NCI-H226 (cell line): ENCODE measurements around the gene SETD3.

Experiments
- DNase-seq: peaks from one replicate; pipeline ENCODE4 v3.0.0-alpha.2; 2015

SETD3 gene

GRCh38 chr14:99451234-99451633 is 29.4 kb downstream of the SETD3 start:
- DNase-seq = no peak

DNA sequence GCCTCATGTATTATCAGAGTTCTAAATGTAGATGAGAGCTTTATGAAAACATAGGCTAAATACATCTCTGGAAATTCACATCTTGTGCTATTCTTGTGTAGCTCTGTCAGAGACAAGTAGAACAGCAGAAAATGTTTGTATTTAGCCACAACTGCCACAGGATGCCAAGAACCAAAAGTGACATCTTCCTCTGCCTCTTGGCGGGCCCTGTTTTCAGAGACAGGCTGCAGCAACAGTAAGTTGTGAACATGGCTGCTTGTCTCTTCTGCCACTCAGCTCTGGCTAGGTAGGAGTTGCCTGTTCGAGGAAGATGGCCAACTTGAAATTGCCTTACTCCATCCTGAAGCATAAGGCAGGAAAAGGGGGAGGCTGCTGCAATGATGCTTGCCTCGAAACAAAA is 30.4 kb downstream of the SETD3 start:
- no peak for DNase-seq

- no peak for DNase-seq
These were observed 32.9 kb downstream of the SETD3 start for GRCh38 chr14:99447739-99448138.

DNA sequence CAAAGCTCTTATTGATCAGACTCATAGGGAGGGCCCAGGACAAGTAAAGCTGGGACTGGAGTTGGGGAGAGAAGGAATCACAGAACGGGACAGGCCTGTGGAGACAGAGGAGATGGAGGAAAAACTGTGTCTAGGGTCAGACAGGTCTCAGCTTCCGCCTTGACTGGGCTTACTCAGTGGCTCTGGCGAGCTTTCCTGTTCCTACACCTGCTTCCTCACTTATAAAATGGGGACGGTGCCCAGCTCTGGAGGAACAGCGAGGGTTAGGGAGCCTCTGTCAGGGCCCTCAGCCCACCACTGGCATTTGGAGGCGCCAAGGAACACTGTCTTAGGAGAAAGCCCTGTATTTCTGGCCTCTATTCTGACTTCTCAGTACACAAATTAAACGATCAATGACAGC is 34.7 kb downstream of the SETD3 start:
- DNase-seq = no peak

DNA sequence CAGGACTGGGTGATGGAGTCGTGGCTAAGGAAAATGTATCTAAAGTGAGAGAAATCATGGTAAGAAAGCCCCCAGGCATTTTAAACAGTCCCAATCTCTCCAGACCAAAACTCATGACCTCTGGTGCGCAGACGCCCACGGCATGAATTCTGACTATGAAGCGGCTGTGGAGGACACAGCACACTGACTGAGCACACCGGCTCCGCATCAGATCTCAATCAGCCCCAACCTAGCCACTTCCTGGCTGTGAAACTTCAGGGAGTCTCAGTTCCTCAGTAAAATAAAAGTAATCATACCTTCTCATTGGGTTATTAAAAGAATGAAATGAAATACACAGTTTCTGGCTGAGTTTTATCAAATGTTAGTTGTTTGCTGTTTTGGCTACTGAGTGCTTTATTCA is 38.7 kb downstream of the SETD3 start:
- no peak for DNase-seq

- DNase-seq = no peak
These were observed 39.3 kb downstream of the SETD3 start for GRCh38 chr14:99441157-99441870.

DNA sequence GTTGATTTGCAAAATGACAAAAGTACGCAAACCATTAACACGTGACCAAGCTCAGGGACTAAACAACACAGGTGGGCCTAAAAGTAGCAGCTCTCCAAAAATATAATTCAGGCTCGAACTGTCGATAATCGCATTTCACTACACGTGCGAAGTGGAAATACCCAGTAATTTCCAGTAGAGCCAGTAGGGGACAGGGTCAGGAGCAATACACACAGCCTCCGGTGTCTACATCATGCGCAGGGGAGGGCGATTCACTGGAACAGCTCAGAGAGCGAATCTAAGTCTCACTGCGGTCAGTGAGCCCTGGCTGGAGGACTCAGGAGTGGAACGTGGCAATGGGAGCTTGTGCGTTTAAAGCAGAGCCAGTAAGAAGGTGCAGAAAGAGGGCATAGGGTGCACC is 40.4 kb downstream of the SETD3 start:
- DNase-seq = no peak

- DNase-seq = no peak
These were observed 43.0 kb downstream of the SETD3 start for GRCh38 chr14:99437706-99438105.

DNA sequence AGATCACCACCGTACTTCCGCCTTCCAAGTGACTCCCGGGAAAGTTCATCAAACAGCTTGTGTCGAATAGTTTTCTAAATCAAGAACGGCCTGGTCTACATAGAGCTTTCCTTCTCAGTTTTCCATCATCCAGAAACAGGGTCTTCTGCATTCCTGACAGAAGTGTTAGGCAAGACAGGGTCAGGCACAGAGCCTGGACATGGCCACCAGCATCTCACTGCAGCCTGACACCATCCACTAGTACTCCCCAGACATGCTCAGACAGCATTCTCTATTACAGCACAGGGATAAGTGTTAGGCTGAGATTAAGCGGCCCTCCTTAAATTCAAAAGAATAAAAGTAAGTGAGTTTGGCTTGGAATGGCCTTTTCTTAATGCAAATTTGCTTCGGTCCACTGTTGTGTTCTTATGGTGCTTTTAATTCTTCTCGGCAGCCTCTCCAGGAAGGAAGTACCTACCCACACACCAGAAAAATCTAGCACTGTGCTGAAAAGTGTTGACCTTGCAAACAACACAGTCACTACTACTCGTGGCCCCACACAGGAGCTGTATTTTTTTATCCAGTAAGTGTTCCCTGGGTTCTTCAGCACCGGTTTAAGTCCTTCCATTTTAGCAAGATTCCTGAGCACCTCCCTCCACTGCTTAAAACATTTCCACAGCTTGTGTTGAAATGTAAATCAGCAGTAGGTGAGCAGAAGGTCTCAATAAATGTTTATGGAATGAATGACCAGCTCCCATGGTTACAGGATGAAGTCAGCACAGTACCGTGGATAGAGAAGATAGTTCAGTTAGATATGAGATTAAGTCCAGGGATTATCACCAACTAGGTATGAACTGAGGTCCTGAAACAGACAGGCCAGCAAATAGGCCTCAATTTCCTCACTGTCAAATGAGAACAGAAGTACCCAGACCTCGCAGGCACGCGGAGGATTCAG is 44.1 kb downstream of the SETD3 start:
- DNase-seq = peak; percentile 12

DNA sequence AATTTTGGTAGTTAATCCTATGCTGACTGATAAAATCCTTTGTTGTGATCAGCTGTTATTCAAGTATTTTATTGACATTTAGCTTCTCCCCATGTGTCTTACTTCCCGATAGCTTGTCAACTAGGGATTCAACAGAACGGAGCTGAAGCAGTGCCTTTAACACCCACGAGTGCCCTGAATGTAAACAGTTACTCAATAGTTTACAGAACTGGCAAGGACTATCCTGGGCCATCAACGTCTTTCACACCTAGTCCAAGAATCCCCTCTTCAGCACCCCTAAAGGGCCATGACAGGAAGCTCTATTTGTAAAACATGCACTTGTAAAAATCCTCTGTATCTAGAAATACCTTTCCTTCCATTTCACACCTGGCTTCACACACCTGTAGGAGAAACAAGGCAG is 45.3 kb downstream of the SETD3 start:
- DNase-seq = no peak

- DNase-seq = no peak
These were observed 48.2 kb downstream of the SETD3 start for GRCh38 chr14:99432485-99432884.

DNA sequence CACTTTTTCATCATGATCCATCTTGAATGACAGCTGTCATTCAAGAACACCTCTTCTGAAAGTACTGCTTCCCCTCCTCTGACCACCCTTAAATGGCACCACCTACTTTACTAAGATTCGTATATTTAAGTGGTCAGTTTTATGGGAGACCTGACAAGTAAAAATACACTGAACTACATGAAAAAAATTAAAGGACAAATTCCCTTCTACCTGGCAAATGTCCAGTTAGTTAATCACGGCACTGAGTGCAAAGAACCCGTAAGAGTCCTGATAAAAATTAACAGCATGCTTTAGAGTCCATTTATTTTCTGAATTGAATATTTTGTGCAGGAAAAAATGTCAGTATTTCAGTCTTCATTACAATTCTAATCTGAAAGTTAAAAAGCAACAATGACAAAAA is 48.7 kb downstream of the SETD3 start:
- no peak for DNase-seq

- peak; percentile 37 for DNase-seq
These were observed 50.2 kb downstream of the SETD3 start for GRCh38 chr14:99430491-99430890.

DNA sequence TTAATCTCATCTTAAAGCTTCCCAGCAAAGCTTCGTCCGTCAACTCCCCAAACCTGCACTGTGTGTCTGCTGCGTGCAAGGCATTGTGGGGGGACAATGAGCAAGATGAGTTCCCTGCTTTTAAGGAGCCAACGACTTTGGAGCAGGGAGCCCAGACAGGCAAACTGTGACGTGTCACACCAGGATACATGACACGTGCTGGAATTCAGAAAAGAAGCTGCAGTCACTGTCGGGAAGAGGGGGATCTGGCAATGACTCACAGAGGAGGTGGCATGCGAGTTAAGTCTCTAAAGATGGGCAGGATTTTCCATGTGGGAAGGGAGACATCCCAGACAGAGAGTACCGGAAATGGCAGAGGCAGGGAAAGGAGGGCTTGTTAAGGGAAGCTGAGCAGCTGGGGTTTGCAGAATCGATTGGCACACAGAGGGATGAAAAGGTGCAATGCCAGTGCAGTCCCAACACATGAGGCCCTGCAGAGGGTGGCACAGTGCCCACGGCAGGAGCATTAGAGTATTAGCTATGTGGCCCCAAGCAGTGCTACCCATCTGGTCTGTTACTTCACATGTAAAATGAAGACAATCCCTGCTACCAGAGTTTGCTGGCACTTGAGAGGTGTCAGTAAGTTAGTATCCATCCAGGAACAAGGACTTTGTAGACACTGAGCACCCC is 52.9 kb downstream of the SETD3 start:
- DNase-seq = no peak

DNA sequence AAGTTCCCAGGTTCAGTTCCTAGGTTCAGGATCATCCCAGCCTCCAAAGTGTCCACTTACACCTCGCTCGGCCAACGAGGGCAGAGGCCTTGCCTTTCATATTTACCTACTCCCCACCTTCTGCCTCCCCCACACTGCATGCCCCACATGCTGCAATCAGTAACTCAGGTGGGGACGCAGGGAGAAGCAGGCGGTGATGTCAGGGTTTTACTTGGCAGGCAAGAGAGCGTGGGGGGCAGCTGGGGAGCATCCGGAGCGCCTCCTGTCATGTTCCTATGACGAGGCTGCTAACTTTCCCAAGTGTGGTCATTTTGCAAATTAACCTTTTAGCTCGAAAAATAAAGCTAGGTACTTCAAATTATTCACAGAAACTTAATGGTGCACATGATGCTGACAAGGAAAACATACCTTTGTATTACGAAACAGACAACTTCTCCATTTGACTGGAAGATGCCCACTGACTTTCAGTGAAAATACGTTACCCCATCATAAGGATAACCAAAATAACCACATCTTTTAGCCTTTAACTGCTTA is 53.8 kb downstream of the SETD3 start:
- no peak for DNase-seq

DNA sequence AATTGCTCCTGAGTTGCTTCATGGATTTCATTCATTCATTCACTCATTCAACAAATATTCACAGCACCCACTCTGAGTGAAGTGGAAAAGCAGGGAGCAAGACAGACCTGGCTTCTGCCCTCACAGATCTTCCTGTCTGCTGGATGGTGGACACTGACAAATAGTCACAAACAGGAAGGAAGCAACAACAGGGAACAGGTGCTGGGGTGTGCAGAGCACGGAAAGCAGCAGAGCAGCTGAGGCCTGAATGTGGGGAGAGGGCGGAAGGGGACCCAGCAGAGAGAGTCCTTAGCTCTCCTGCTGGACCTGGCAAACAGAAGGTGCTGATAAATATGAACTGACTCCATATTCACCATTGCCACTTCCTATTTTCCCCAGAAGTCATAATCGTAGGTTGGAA is 54.4 kb downstream of the SETD3 start:
- DNase-seq = no peak

- no peak for DNase-seq
These were observed 55.4 kb downstream of the SETD3 start for GRCh38 chr14:99425272-99425681.

DNA sequence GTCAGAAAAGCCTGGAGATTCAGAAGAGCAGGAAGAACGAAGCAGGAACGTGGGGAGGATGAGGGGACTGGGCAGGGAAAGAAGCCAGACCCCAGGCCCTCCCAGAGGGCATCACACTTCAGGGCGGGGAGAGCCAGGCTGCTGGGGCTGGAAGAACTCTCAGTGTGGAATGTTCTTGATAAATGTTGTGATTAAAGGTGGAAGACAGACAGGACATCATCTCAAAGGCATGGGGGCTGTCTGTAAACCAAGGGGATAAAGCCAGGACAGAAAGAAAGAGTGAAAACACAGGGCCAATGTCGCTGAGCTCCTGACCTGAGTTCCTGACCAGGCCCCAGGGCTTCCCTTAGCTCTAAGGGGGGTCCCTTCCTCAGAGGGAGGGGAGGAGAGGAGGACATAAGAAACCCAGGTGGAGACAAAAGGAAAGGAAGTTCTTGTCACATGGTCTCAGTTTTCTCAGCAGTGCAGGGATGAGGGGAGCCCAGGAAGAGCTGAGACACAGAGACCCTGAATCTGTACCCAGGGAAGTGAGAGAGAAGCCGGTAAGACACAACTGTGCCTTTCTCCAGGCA is 56.3 kb downstream of the SETD3 start:
- DNase-seq = no peak

DNA sequence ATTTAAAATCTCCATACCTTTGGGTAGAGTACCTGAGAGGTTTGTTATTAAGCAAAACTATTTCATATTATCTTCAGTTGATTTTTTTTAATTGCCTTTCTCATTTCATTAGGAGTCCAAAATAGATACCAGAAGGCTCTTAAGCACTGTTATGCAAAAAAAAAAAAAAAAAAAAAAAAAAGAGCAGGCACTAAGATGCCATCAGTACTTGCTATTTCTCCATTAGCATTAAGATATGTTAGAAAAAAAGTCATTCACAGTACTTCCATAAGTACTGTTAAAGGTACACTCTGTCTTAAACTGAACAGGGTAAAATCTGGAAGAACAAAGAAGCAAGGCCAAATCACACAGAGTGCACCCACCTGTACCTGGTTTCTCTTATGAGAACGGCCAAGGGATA is 57.2 kb downstream of the SETD3 start:
- DNase-seq = no peak

DNA sequence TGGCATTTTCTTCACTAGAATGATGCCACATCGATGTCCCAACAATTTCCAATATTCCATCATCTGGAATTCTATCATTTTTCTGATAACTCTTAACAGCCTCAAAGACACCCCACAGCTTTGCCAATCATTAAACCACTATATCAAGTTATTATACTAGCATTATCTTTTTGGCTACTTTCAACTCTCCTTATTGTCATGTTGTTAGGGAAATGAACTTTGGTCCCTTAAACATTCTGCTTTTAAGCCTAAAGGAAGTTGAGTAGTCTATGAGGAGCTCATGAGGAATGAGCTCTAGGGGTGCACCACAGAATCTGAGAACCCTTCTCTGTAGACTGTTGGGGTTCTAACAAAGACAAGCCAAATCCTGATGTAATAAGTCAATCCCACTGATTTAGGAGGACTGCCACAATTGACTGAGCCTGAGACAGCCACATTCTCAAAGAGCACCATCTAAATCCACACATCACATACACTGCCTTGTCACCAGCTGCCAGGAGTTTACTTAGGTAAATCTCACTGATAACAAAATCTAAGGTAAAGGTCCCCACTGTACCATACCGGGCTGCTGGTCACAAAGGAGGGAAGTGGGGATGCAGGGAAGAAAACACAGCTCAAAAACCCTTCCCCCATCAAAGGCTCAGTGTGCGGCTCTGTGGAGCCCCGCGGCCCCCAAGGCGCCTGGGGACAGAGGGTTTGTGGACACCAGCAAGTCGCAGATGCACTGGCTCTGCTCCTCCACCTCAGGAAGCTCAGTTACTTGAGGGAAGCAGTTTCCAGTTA is 58.2 kb downstream of the SETD3 start:
- no peak for DNase-seq

GRCh38 chr14:99420711-99421110 is 59.9 kb downstream of the SETD3 start:
- DNase-seq = no peak

DNA sequence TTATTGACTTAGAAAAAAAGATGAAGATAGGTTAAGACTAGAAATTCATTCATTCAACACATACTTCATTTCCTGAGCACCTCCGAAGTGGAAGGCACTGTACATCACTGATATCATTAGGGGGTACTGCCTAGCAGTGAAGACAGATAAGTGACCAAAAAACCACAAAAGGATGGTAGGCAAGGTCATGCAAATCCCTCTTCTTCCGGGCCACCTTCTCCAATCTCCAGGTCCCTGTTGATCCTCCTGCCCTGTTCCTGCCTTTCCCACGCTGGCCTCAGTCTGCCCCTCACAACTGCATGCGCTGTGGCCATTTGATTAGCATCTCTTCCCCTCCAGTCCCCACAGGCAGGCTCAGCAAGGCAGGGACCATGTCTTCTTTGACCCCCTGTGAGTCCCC is 60.8 kb downstream of the SETD3 start:
- DNase-seq = no peak
